AG04449 (cell line): ENCODE data around the gene ADD2.

Source experiments
- CTCF ChIA-PET: fragments of 350-600 bp; formaldehyde crosslinking; extraction: SDS; loops from one replicate; lab custom pipeline; 2021; ENCODE audit warnings: antibody characterized with exemption; lab: Yijun Ruan, JAX
- POLR2A ChIA-PET: fragments of 400-600, 350-600 bp; formaldehyde crosslinking; extraction: SDS; loops from one replicate; lab custom pipeline; 2020; ENCODE audit warnings: antibody characterized with exemption, inconsistent platforms; lab: Yijun Ruan, JAX
- DNase-seq: peaks from one replicate; pipeline ENCODE4 v3.0.0-alpha.2; 2010; ENCODE audit warnings: low read depth, low spot score
- H3K4me3 ChIP-seq: 2 replicates; pipeline ENCODE4 v1.5.1; 2011; ENCODE audit warnings: low read depth, mild to moderate bottlenecking, control low read depth, low read length
- TF ChIP-seq, protein P1 (sequence below): IDR thresholded peaks from one replicate; pipeline ENCODE4 v1.5.1; 2011; ENCODE audit warnings: mild to moderate bottlenecking, moderate library complexity, low read length, control low read depth, inconsistent platforms; ENCODE audit not compliant: insufficient read depth; ENCODE audit errors: missing control alignments

Gene ADD2

DNA sequence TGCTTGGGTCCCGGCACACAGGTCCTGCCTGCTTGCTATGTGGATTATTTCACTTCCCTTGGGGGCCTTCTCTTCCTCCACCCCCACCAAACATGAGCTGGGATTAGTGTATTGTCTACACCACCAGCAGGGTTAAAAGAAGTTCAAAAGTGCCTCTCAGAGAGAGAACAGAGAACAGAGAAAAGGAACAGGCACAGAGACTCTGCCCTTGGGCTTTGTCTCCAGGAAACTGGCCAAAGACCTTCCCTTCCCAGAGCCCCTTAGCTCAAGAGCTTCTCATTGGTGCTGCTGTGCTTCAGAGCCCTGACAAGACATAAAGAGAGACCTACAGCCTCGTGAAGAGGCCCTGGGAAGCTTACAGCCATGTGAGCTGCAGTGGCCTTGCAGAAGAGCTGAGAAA, 29.5 kb upstream of the ADD2 start:
- POLR2A ChIA-PET, result no interaction called here
- no peak for DNase-seq
- CTCF ChIA-PET, result interaction anchor here (0.5 to 1.1 kb wide), 2 partner anchors 9 to 13 kb away, joined by 4 read pairs; no protein-coding TSS in a partner anchor
- H3K4me3 ChIP-seq, result no peak overlapping the region
- TF ChIP-seq, protein P1, sequence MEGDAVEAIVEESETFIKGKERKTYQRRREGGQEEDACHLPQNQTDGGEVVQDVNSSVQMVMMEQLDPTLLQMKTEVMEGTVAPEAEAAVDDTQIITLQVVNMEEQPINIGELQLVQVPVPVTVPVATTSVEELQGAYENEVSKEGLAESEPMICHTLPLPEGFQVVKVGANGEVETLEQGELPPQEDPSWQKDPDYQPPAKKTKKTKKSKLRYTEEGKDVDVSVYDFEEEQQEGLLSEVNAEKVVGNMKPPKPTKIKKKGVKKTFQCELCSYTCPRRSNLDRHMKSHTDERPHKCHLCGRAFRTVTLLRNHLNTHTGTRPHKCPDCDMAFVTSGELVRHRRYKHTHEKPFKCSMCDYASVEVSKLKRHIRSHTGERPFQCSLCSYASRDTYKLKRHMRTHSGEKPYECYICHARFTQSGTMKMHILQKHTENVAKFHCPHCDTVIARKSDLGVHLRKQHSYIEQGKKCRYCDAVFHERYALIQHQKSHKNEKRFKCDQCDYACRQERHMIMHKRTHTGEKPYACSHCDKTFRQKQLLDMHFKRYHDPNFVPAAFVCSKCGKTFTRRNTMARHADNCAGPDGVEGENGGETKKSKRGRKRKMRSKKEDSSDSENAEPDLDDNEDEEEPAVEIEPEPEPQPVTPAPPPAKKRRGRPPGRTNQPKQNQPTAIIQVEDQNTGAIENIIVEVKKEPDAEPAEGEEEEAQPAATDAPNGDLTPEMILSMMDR, result no peak

DNA sequence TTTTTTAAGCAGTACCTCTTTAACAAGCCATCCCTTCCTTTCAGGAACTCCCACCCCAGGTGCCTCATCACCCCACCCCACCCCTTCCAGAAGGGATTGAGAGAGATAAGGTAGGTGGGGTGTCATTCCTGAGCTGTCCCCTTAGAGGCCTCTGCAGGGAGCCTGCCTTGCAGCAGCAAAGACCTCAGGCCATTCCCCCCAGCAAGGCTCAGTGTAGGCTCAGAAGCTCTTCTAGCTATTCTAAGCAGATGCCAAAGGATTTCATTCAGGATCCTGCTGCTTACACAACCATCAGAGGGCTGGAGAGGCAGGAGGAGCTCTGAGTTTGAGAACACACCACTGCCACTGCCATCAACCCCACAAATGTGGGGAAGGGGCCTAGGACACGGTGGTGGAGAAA, 28.3 kb upstream of the ADD2 start:
- no peak for DNase-seq
- ChIA-PET POLR2A (no interaction called here), CTCF (no interaction called here)
- TF ChIP-seq, protein P1, result no peak
- H3K4me3 ChIP-seq, result no peak overlapping the region

DNA sequence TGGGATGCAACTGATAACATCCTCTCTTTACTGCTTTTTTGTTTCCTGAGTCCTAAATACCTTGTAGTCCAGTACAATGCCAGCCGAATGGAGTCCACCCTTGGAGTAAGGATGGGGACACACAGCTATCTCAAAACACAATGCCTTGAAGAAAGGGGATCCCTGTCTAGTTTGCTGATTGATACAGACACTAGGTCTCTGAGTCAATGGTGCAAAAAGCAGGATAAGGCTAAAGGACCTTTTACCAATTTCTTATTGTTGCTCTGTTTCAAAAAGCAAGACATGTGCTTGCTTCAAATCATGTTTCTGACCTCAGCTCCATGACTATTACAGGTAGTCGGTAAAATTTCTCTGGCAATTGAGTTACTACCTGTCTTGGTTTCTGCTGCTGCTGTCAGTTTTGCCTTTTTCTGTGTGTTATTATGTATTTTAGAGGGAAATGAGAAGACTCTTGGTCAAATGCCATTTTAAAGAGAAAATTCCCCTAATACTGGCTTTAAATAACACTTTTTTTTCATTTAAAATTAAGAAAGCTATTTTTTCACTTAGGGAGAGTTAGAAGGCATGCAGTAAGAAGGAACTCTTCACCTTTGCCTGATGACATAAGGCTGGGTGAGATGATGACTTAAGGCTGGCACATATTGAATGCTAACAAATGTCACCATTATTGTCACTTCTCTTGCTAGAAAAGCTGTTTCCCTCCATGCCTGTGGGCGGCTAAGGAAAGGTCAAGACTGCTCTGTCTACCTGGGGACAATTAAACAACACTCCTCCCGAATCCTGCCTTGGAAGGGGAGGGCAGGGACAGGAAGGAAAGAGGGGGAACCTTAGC, 27.4 kb upstream of the ADD2 start:
- H3K4me3 ChIP-seq, result no peak overlapping the region
- TF ChIP-seq, protein P1, result no peak
- POLR2A ChIA-PET, result no interaction called here
- CTCF ChIA-PET, result no interaction called here
- DNase-seq, result no peak

DNA sequence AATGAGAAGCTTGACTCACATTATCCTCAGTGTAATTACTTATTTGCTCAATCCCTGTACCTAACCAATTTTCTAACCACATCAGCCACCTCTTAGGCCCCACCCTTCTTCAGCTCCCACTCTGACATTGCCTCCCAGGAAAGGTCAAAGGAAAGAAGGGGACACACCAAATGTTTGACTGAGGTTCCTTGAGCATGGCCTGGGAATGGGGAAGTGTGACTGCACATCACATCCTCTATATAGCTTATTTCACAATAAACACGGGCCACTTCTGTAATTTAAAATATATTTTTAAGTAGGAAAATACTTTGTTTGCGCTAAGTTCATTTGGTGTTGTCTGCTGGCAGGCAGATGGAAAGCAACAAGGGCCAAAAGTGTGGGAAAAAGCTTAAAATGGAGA, 25.4 kb upstream of the ADD2 start:
- DNase-seq, result no peak
- H3K4me3 ChIP-seq, result no peak overlapping the region
- ChIA-PET POLR2A (no interaction called here), CTCF (no interaction called here)
- TF ChIP-seq, protein P1, result no peak

DNA sequence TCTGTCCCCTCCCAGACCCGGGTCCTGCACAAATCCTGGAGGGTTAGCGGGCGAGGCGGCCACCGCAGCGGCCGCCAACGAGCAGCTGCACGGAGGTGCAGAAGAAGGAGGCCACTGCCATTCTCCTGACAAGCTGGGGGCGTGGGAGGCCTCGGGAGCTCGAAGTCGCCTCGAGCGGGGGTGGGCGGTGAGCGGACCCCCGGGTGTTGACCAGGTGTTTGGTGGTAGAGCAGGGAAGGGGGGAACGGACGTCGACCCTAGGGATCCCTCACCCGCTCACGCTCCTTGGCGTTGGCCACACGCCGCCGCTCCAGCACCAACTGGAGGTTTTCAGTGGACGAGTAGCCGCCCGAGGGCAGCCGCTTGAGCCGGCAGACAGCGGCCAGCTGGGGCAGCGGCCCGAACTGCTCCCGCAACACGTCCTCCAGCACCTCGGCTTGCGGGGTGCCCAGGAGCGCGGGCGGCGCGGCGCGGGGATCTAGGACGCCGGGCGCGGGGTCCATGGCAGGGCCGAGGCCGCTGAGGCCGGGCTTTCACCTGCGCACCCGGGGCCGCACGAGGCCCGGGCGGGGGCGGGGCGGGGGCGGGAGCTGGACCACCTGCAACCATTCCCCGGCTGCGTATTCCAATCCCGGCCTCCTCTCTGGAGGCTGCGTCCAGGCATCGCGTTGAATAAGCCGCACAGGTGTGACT, 22.3 kb upstream of the ADD2 start, which contains the start of gene FIGLA:
FIGLA (minus strand) TSS at position 508 of the 693 bp plus-strand sequence; CDS start at position 503, 5 bp downstream.
- no peak for DNase-seq
- ChIA-PET CTCF (interaction anchor here (0.9 kb wide), 1 partner anchor 9 kb away, joined by 3 read pairs; no protein-coding TSS in a partner anchor), POLR2A (no interaction called here)
- H3K4me3 ChIP-seq, result no peak within 1 kb of the TSS
- TF ChIP-seq, protein P1, result no peak
